BJ (cell line): ENCODE measurements around the gene MLN. TPM values are rescaled to one million over a fixed set of nuclear protein-coding genes. Genes with fewer than 3 reads are reported as not detected.
A peak's percentile ranks its signal among the peaks of the same experiment; 100 is the strongest.

ENCODE experiments used
- CTCF ChIA-PET: fragments of 350-600 bp; formaldehyde crosslinking; extraction: SDS; loops from one replicate; lab custom pipeline; 2021; ENCODE audit warnings: antibody characterized with exemption, inconsistent platforms; lab: Yijun Ruan, JAX
- POLR2A ChIA-PET: fragments of 300-600 bp; sonication (Branson Sonifier 250); formaldehyde crosslinking; extraction: SDS; loops from one replicate; lab custom pipeline; 2021; ENCODE audit warnings: antibody characterized with exemption; lab: Charles Lee
- DNase-seq: peaks from one replicate; pipeline ENCODE4 v3.0.0-alpha.2; 2011; ENCODE audit warnings: low read depth
- H3K27me3 ChIP-seq: 2 replicates; pipeline ENCODE4 v1.6.0; 2011; ENCODE audit warnings: low read length; ENCODE audit not compliant: control insufficient read depth, insufficient read depth
- H3K36me3 ChIP-seq: 2 replicates; pipeline ENCODE4 v1.5.1; 2011; ENCODE audit warnings: low read length; ENCODE audit not compliant: control insufficient read depth, insufficient read depth
- H3K4me3 ChIP-seq: 2 replicates; pipeline ENCODE4 v1.5.1; 2011; ENCODE audit warnings: low read depth, mild to moderate bottlenecking, control low read depth, low read length
- CTCF ChIP-seq: IDR thresholded peaks from 2 replicates; pipeline ENCODE4 v1.5.1; 2011; ENCODE audit warnings: low read depth, mild to moderate bottlenecking, control low read depth, inconsistent platforms, low read length, moderate library complexity; ENCODE audit not compliant: insufficient read depth
- polyA plus RNA-seq: library from polyadenylated mRNA; depleted of rRNA; stranded (reverse); fragments of >200 nt; gene quantifications from 2 replicates; pipeline ENCODE4 v1.2.3, GENCODE V29; 2011

Gene MLN
- polyA plus RNA-seq, 1 experiment, result not detected

DNA sequence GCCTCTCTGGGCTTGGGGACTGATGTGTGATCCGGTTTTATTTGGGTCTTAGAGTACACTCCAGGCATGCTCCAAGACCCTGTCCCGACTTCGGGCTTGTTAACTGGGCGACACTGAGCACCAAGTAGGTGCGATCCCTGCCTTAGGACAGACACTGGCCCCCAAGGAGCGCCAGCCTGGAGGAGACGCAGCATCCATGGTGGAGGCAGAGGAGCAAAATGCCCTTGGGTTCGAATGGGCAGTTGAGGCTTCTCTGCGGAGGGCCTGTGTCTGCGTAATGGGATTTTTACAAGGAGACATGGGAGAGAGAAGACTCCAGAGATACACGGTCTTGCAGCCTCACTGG is 14.3 kb downstream of the MLN start:
- no peak for DNase-seq
- POLR2A ChIA-PET, result no interaction called here
- no peak for TF ChIP-seq CTCF
- CTCF ChIA-PET, result no interaction called here
- Histone ChIP-seq H3K4me3 (peak overlapping the region; percentile 58), H3K27me3 (peaks cover 1% of the 10 kb centered on the region; the same call in 1 of the 2 replicates), H3K36me3 (peaks cover 2% of the 10 kb centered on the region; the same call in 1 of the 2 replicates)

DNA sequence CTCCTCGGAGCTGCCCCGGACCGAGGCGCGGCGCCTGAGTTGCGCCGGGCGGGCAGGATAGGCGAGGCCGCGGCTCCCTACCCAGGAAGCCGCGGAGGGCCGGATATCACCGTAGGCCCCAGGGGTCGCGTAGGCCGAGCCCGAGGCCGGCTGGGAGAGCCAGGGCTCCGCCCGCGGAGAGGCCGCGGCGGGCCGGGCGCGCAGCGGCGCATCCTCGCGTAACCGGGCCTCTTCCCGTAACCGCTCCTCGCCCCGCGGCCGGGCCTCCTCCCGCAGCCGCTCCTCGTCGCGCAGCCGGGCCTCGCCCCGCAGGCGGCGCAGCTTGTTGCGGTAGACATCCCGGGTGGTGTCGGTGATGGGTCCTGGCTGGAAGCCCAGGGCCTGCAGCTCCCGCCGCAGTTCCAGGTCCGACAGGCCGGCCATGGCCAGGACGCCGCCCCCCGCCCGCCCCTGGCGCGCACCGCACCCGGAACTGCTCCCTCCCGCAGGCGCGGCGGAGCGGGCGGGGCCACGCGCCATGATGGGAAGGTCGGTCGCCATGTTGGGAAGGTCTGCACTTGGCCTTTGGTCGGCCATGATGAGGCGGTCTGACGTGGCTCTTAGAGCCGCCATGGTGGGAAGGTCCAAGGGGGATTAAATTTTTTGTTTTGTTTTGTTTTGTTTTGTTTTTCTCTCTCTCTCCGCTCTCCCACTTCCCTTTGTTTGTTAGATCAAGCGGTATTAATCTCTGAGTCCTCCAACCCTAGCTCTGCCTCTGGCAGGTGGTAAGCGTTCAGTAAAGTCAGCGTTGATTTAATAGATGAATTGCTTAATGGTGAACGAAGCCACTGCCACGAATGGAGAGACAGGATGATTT is 14.9 kb downstream of the MLN start, which contains the start of gene LEMD2:
LEMD2 (minus strand) TSS at position 437 of the 856 bp plus-strand sequence; CDS start at position 423, 14 bp downstream.
- ChIA-PET POLR2A (no interaction called here), CTCF (interaction anchor here (0.6 to 5.6 kb wide), 3 partner anchors 17 to 366 kb away, joined by 3 to 36 read pairs (median 4); no protein-coding TSS in a partner anchor)
- Histone ChIP-seq H3K4me3 (peak within 1 kb of the TSS; percentile 58), H3K27me3 (peaks cover 1% of the 10 kb centered on the region; the same call in 1 of the 2 replicates), H3K36me3 (peaks cover 4% of the 10 kb centered on the region)
- peak; percentile 63 for DNase-seq
- no peak for TF ChIP-seq CTCF

GRCh38 chr6:33787954-33788693 is 15.7 kb downstream of the MLN start:
- Histone ChIP-seq H3K36me3 (peaks cover 12% of the 10 kb centered on the region), H3K27me3 (peaks cover 1% of the 10 kb centered on the region; the same call in 1 of the 2 replicates), H3K4me3 (peak overlapping the region; percentile 58)
- POLR2A ChIA-PET, result interaction anchor here (0.5 kb wide), 1 partner anchor 43 kb away, joined by 3 read pairs; no protein-coding TSS in a partner anchor
- CTCF ChIA-PET, result interaction anchor here (0.5 to 5.6 kb wide), 11 partner anchors 9 to 782 kb away, joined by 3 to 36 read pairs (median 3); partner anchors contain the start of gene UQCC2
- 0 out of 2 replicates have a peak, but pooled peaks have one; percentile 11 for TF ChIP-seq CTCF
- no peak for DNase-seq

DNA sequence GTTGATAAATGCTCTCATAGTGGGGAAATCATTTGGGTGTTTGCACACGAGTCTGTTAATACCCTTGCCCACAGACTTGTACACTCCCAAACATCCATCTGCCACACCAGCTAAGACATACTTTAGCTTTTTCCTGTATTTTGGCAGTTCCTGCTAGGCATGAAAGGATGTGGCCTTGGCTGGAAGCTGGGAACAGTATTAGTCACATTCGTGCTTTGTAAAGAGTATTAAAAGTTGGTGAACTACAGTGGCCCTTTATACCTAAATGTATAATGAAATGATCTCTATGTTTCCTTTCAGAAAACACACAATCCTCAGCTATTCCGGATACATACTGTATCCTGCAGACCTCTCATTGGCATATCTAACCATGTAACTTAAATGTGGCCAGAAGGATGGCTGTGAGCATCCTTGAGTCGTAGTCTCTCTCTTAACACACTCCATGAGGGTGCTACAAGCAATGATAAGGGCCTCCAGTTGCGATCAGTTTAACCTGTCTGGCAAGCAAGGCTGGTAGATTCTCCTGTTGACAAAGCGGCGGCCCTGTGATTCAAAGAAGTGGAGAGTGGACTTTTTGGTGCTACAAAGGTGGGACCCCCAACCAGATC is 16.4 kb downstream of the MLN start:
- H3K36me3 ChIP-seq, result peaks cover 16% of the 10 kb centered on the region
- TF ChIP-seq CTCF, result no peak
- CTCF ChIA-PET, result interaction anchor here (0.5 to 5.6 kb wide), 10 partner anchors 8 to 783 kb away, joined by 3 to 36 read pairs (median 4); partner anchors contain the start of gene UQCC2
- H3K4me3 ChIP-seq, result peak overlapping the region; percentile 58
- no peak for DNase-seq
- H3K27me3 ChIP-seq, result no peaks in the 10 kb centered on the region
- POLR2A ChIA-PET, result interaction anchor here (0.5 kb wide), 1 partner anchor 44 kb away, joined by 3 read pairs; no protein-coding TSS in a partner anchor
